Measurements from ENCODE around the gene EPHA7.

EPHA7 gene

GRCh38 chr6:93278241-93278640, 141.1 kb downstream of the EPHA7 start:
- in situ Hi-C loops (cut with MboI; ENCODE audit: low pct_unique_long_range_greater_than_20kb, low sequenced_read_pairs) = no loop called here
- no peak for DNase-seq

GRCh38 chr6:93272896-93273295, 146.5 kb downstream of the EPHA7 start:
- in situ Hi-C loops (cut with MboI; ENCODE audit: low pct_unique_long_range_greater_than_20kb, low sequenced_read_pairs) = no loop called here
- DNase-seq = no peak

GRCh38 chr6:93272211-93272610, 147.1 kb downstream of the EPHA7 start:
- in situ Hi-C loops (cut with MboI; ENCODE audit: low pct_unique_long_range_greater_than_20kb, low sequenced_read_pairs) = no loop called here
- DNase-seq = no peak

- in situ Hi-C loops (cut with MboI; ENCODE audit: low pct_unique_long_range_greater_than_20kb, low sequenced_read_pairs) = no loop called here
- DNase-seq = no peak
These were observed 153.1 kb downstream of the EPHA7 start for GRCh38 chr6:93266116-93266817.

GRCh38 chr6:93260881-93261280, 158.5 kb downstream of the EPHA7 start:
- no peak for DNase-seq
- in situ Hi-C loops (cut with MboI; ENCODE audit: low pct_unique_long_range_greater_than_20kb, low sequenced_read_pairs) = no loop called here

- no peak for DNase-seq
- in situ Hi-C loops (cut with MboI; ENCODE audit: low pct_unique_long_range_greater_than_20kb, low sequenced_read_pairs) = no loop called here
These were observed 160.0 kb downstream of the EPHA7 start for GRCh38 chr6:93259332-93259731.

- in situ Hi-C loops (cut with MboI; ENCODE audit: low pct_unique_long_range_greater_than_20kb, low sequenced_read_pairs) = no loop called here
- no peak for DNase-seq
These were observed 166.4 kb downstream of the EPHA7 start for GRCh38 chr6:93252930-93253329.

GRCh38 chr6:93248631-93249030, 170.7 kb downstream of the EPHA7 start:
- in situ Hi-C loops (cut with MboI; ENCODE audit: low pct_unique_long_range_greater_than_20kb, low sequenced_read_pairs) = no loop called here
- DNase-seq = no peak

GRCh38 chr6:93243231-93243778, 176.1 kb downstream of the EPHA7 start:
- in situ Hi-C loops (cut with MboI; ENCODE audit: low pct_unique_long_range_greater_than_20kb, low sequenced_read_pairs) = no loop called here
- no peak for DNase-seq

- in situ Hi-C loops (cut with MboI; ENCODE audit: low pct_unique_long_range_greater_than_20kb, low sequenced_read_pairs) = no loop called here
- no peak for DNase-seq
These were observed 177.3 kb downstream of the EPHA7 start for GRCh38 chr6:93242049-93242448.

GRCh38 chr6:93238632-93239031, 180.7 kb downstream of the EPHA7 start:
- DNase-seq = no peak
- in situ Hi-C loops (cut with MboI; ENCODE audit: low pct_unique_long_range_greater_than_20kb, low sequenced_read_pairs) = no loop called here

GRCh38 chr6:93235775-93236174, 183.6 kb downstream of the EPHA7 start:
- in situ Hi-C loops (cut with MboI; ENCODE audit: low pct_unique_long_range_greater_than_20kb, low sequenced_read_pairs) = no loop called here

GRCh38 chr6:93226822-93227221, 192.5 kb downstream of the EPHA7 start:
- DNase-seq = no peak
- in situ Hi-C loops (cut with MboI; ENCODE audit: low pct_unique_long_range_greater_than_20kb, low sequenced_read_pairs) = no loop called here

More at GRCh38 chr6:93235775-93236174, 183.6 kb downstream of the EPHA7 start:
- no peak for DNase-seq

- in situ Hi-C loops (cut with MboI; ENCODE audit: low pct_unique_long_range_greater_than_20kb, low sequenced_read_pairs) = no loop called here
- no peak for DNase-seq
These were observed 197.1 kb downstream of the EPHA7 start for GRCh38 chr6:93222071-93222851.

- in situ Hi-C loops (cut with MboI; ENCODE audit: low pct_unique_long_range_greater_than_20kb, low sequenced_read_pairs) = no loop called here
- no peak for DNase-seq
These were observed 199.9 kb downstream of the EPHA7 start for GRCh38 chr6:93219447-93219846.

- in situ Hi-C loops (cut with MboI; ENCODE audit: low pct_unique_long_range_greater_than_20kb, low sequenced_read_pairs) = no loop called here
- no peak for DNase-seq
These were observed 201.3 kb downstream of the EPHA7 start for GRCh38 chr6:93218096-93218495.

- in situ Hi-C loops (cut with MboI; ENCODE audit: low pct_unique_long_range_greater_than_20kb, low sequenced_read_pairs) = no loop called here
- no peak for DNase-seq
These were observed 206.3 kb downstream of the EPHA7 start for GRCh38 chr6:93213028-93213427.

- in situ Hi-C loops (cut with MboI; ENCODE audit: low pct_unique_long_range_greater_than_20kb, low sequenced_read_pairs) = no loop called here
These were observed 208.5 kb downstream of the EPHA7 start for GRCh38 chr6:93210908-93211307.

GRCh38 chr6:93209358-93209757, 210.0 kb downstream of the EPHA7 start:
- in situ Hi-C loops (cut with MboI; ENCODE audit: low pct_unique_long_range_greater_than_20kb, low sequenced_read_pairs) = no loop called here
- no peak for DNase-seq

More at GRCh38 chr6:93210908-93211307, 208.5 kb downstream of the EPHA7 start:
- no peak for DNase-seq

- in situ Hi-C loops (cut with MboI; ENCODE audit: low pct_unique_long_range_greater_than_20kb, low sequenced_read_pairs) = no loop called here
- DNase-seq = no peak
These were observed 222.9 kb downstream of the EPHA7 start for GRCh38 chr6:93196406-93196970.
